C4-2B (cell line): ENCODE data around the gene TPM4.
A peak's percentile ranks its signal among the peaks of the same experiment; 100 is the strongest.

Experiments used
- H3K27ac ChIP-seq: fragments of 450-650 bp; 2 replicates; pipeline ENCODE4 v1.5.1; 2017
- CTCF ChIP-seq: fragments of 450-650 bp; conservative IDR thresholded peaks from 2 replicates; pipeline ENCODE4 v1.5.1; 2017; ENCODE audit warnings: mild to moderate bottlenecking
- ZFX ChIP-seq: fragments of 450-650 bp; IDR thresholded peaks from 2 replicates; pipeline ENCODE4 v1.6.1; 2017

Gene TPM4

GRCh38 chr19:16037424-16038195 lies 38.7 kb upstream of the TPM4 start:
- H3K27ac ChIP-seq = no peak overlapping the region
- no peak for TF ChIP-seq CTCF
- TF ChIP-seq ZFX = no peak

- H3K27ac ChIP-seq = no peak overlapping the region
- TF ChIP-seq CTCF (no peak), ZFX (no peak)
Observed at GRCh38 chr19:16038196-16038695, 38.0 kb upstream of the TPM4 start.

- no peak overlapping the region for H3K27ac ChIP-seq
- TF ChIP-seq CTCF (no peak), ZFX (no peak)
Observed at GRCh38 chr19:16039081-16039480, 37.2 kb upstream of the TPM4 start.

- no peak for TF ChIP-seq CTCF
- TF ChIP-seq ZFX = no peak
- H3K27ac ChIP-seq = no peak overlapping the region
Observed at GRCh38 chr19:16039545-16039944, 36.8 kb upstream of the TPM4 start.

GRCh38 chr19:16040642-16041041 lies 35.7 kb upstream of the TPM4 start:
- H3K27ac ChIP-seq = no peak overlapping the region
- no peak for TF ChIP-seq CTCF
- no peak for TF ChIP-seq ZFX

GRCh38 chr19:16041299-16041990 lies 34.9 kb upstream of the TPM4 start:
- H3K27ac ChIP-seq = no peak overlapping the region
- TF ChIP-seq CTCF = peak; percentile 99
- TF ChIP-seq ZFX = no peak

GRCh38 chr19:16041991-16042386 lies 34.3 kb upstream of the TPM4 start:
- H3K27ac ChIP-seq = no peak overlapping the region

More at GRCh38 chr19:16041991-16042386, 34.3 kb upstream of the TPM4 start:
- TF ChIP-seq ZFX (no peak), CTCF (peak; percentile 27; the same call in 1 of the 2 replicates)
